Effector memory CD8-positive, alpha-beta T cell (primary cell): ENCODE results near the gene GPR32.
"Not testable (repeated sequence)": the region's sequence is repeated elsewhere in the genome, so short reads cannot be mapped to it uniquely, and the experiment has no call there.

Experiments used
- ATAC-seq: fragments of 150-1000 bp; cut with Tn5 transposase; replicated peaks from 2 replicates; pipeline ENCODE4 v1.10.0; 2021; ENCODE audit warnings: mild to moderate bottlenecking, moderate library complexity
- DNase-seq, 3 experiments: peaks; one replicate each; pipeline ENCODE4 v3.0.0; 2021
- H3K27ac Mint-ChIP-seq, 2 donors: one replicate each; pipeline ENCODE4 v1.8.0; 2022; ENCODE audit warnings: mild to moderate bottlenecking in 2 of 2, mixed read lengths in 2 of 2, moderate library complexity in 2 of 2
- H3K27me3 Mint-ChIP-seq, 2 donors: one replicate each; pipeline ENCODE4 v1.8.0; 2022; ENCODE audit warnings: mixed read lengths in 2 of 2
- H3K36me3 Mint-ChIP-seq: one replicate; pipeline ENCODE4 v1.8.0; 2022; ENCODE audit warnings: mild to moderate bottlenecking, moderate library complexity, mixed read lengths; ENCODE audit not compliant: insufficient read depth
- H3K4me1 Mint-ChIP-seq, 2 donors: one replicate each; pipeline ENCODE4 v1.8.0; 2022; ENCODE audit warnings: low read depth in 2 of 2, mixed read lengths in 2 of 2
- H3K4me3 Mint-ChIP-seq, 2 donors: one replicate each; pipeline ENCODE4 v1.8.0; 2022; ENCODE audit warnings: mild to moderate bottlenecking in 2 of 2, mixed read lengths in 2 of 2, moderate library complexity in 2 of 2
- H3K9me3 Mint-ChIP-seq, 2 donors: one replicate each; pipeline ENCODE4 v1.8.0; 2022; ENCODE audit warnings: mixed read lengths in 2 of 2

GPR32 gene

DNA sequence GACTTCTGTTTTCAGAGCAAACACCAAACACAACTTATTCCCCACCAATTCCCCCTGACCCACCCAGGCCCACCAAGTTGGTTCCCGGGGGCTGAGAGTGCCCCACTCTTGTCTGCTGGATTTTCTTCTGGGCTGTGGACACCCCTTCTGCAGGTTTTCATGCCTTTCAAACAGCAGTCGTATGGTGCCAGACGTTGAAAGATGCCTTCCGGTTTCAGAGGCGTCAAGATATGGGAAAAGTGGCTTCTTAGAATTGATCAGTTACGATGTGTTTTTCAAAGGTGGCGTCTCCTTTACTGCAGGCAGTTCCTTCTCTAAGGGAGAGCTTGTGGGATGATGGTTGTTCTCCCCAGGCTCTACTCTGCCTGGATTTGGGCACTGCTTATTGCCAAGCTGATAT is 34.4 kb upstream of the GPR32 start:
- Mint-ChIP-seq H3K9me3 (no peaks in the 10 kb centered on the region), H3K4me1 (no peaks in the 10 kb centered on the region), H3K36me3 (no peaks in the 10 kb centered on the region), H3K27ac (no peak overlapping the region), H3K27me3 (peaks cover 54 to 90% of the 10 kb centered on the region in 2 donors), H3K4me3 (no peak overlapping the region)
- ATAC-seq = no peak
- DNase-seq = no peak

DNA sequence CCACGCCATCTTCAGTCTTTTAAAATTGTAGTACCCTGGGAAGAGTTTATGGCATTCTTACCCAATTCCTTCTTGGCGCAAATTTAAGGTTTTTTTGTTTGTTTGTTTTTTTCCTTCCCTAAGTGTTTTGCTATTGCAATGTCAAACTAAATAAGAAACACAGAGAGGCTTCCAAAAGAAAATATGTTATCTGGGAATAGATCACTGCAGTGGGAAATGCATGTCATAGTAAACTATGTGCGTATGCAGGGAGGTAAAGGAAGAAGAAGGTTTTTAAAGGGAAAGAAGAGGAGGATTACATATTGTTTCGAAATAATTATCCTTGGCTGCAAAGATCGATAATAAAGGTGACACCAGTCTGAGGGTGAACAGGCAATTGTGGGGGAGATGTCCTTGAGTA is 33.9 kb upstream of the GPR32 start:
- no peaks in the 10 kb centered on the region for H3K9me3 Mint-ChIP-seq
- H3K4me3 Mint-ChIP-seq = no peak overlapping the region
- H3K4me1 Mint-ChIP-seq = no peaks in the 10 kb centered on the region
- no peak overlapping the region for H3K27ac Mint-ChIP-seq
- H3K36me3 Mint-ChIP-seq = no peaks in the 10 kb centered on the region
- DNase-seq = no peak
- ATAC-seq = no peak
- peaks cover 54 to 90% of the 10 kb centered on the region in 2 donors for H3K27me3 Mint-ChIP-seq

DNA sequence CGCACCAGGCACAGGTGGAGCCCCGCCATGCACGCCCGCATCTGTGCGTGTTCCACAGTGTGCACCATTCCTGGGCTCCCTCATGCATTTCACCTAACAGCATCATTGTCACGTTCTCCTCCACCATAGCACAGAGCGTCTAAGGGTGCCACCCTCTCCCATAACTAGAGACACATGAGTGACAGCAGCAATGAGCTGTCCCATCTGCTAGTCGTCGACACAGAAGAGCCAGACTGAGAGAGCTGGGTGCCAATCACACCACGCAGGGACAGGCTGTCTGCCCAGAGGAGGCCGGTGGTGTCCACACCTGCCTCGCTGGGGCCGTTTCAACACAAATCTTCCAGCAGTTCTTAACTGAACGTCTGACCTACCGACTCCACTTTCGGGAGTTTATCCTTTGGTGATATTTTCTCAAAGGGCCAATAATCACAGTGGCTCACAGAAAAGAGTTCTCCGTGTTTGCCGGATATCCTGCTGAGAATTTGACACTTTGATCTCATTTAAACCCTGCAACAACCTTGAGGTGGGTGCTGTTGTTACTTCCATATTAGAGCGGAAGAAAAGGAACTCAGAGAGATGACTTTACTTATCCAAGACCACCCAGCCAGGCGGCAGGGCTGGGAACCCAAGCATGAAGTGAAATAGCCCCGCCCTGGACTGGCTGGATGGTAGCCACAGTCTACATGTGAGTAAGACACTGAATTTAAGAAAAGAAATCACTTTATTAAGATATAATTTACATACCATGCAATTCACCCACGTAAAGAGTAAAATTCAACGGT is 30.9 kb upstream of the GPR32 start:
- Mint-ChIP-seq H3K9me3 (no peaks in the 10 kb centered on the region), H3K4me3 (no peak overlapping the region), H3K27ac (no peak overlapping the region), H3K4me1 (no peaks in the 10 kb centered on the region), H3K27me3 (peaks cover 59 to 79% of the 10 kb centered on the region in 2 donors), H3K36me3 (no peaks in the 10 kb centered on the region)
- DNase-seq (no peak), ATAC-seq (no peak)

DNA sequence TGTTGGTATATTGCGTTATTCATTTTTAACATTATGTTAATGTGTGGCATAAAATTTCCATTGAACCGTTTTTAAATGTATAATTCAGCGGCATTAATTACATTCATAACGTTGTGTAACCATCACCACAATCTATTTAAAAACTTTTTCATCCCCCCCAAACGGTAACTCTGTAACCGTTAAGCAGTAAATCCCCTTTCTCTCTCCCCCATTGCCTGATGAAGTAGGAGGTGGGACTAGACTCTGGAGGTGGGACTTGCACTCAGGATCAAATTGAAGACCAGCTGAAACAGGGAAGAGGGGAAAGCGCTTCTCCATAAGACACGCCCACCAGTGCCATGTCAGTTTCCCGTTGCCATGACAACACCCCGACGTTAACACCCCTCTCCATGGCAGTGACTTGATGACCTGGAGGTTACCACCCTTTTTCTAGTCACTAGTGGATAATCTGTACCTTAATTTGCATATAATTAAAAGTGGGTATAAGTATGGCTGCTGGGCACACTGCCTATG is 30.3 kb upstream of the GPR32 start:
- H3K36me3 Mint-ChIP-seq = no peaks in the 10 kb centered on the region
- no peaks in the 10 kb centered on the region for H3K4me1 Mint-ChIP-seq
- H3K27me3 Mint-ChIP-seq = peaks cover 53 to 73% of the 10 kb centered on the region in 2 donors
- DNase-seq = no peak
- no peak overlapping the region for H3K27ac Mint-ChIP-seq
- no peak for ATAC-seq
- no peaks in the 10 kb centered on the region for H3K9me3 Mint-ChIP-seq
- H3K4me3 Mint-ChIP-seq = no peak overlapping the region

DNA sequence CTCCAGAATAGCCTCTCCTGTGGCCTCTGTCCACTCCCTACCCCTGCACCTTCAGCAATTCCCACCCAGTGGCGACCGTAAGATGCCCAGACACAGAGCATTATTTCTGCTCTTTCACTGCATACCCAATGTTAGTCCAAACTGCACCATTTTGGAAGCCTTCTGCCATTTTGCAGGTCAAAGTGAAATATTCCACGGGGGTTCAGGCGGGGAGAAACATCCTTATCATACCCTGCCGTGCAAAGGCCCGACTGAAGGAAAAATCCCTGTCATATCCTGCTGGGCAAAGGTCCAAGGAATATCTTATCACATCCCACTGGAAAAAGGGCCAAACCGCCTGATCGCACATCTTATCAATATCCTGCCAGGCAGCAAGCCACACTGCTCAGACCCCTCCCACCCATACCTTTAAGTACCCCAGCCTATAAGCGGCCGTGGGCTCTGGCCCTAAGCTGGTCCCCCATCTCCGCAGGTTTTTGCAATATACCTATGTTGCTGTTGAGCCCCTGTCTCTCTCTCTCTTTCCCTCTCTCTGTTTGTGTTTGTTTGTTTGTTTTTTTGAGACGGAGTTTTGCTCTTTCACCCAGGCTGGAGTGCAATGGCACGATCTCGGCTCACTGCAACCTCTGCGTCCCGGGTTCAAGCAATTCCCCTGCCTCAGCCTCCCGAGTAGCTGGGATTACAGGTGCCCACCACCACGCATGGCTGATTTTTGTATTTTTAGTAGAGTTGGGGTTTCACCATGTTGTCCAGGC is 28.9 kb upstream of the GPR32 start:
- Mint-ChIP-seq H3K36me3 (no peaks in the 10 kb centered on the region), H3K27ac (no peak overlapping the region), H3K9me3 (no peaks in the 10 kb centered on the region), H3K4me1 (no peaks in the 10 kb centered on the region), H3K27me3 (peaks cover 39 to 70% of the 10 kb centered on the region in 2 donors), H3K4me3 (no peak overlapping the region)
- DNase-seq = no peak
- ATAC-seq = no peak

DNA sequence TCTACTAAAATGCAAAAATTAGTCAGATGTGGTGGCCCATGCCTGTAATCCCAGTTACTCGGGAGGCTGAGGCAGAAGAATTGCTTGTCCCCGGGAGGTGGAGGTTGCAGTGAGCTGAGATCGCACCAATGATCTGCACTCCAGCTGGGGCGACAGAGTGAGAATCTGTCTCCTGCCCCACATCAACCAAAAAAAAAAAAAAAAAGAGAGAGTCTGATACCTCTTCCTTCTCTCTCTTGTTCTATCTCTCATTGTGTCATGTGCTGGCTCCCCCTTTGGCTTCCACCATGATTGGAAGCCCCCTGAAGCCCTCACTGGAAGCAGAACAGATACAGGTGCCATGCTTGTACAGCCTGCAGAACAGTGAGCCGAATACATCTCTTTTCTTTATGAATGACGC is 26.7 kb upstream of the GPR32 start:
- Mint-ChIP-seq H3K4me3 (no peak overlapping the region), H3K27me3 (peaks cover 29 to 60% of the 10 kb centered on the region in 2 donors), H3K9me3 (no peaks in the 10 kb centered on the region), H3K27ac (no peak overlapping the region), H3K4me1 (no peaks in the 10 kb centered on the region), H3K36me3 (no peaks in the 10 kb centered on the region)
- no peak for DNase-seq
- ATAC-seq = no peak

DNA sequence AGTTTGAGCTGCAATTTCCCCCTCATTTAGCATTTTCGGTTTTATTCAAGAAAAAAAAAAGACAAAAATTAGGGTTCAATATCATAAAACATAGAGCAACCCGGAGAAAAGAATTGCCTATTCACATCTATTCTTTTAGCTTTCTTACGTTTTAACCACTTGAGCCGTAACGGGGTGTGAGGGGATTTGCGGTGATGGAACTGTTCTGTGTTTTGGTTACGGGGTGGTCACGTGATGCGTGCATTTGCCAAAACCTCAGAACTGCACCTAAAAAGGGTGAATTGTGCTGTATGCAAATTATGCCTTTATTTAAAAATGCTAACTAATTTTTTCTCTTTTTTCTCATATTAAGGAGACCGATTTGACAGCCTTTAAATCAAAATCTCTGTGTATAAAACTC is 25.0 kb upstream of the GPR32 start:
- H3K9me3 Mint-ChIP-seq = no peaks in the 10 kb centered on the region
- H3K36me3 Mint-ChIP-seq = no peaks in the 10 kb centered on the region
- no peaks in the 10 kb centered on the region for H3K4me1 Mint-ChIP-seq
- H3K4me3 Mint-ChIP-seq = no peak overlapping the region
- H3K27me3 Mint-ChIP-seq = peaks cover 19 to 43% of the 10 kb centered on the region in 2 donors
- ATAC-seq = no peak
- no peak for DNase-seq
- no peak overlapping the region for H3K27ac Mint-ChIP-seq

DNA sequence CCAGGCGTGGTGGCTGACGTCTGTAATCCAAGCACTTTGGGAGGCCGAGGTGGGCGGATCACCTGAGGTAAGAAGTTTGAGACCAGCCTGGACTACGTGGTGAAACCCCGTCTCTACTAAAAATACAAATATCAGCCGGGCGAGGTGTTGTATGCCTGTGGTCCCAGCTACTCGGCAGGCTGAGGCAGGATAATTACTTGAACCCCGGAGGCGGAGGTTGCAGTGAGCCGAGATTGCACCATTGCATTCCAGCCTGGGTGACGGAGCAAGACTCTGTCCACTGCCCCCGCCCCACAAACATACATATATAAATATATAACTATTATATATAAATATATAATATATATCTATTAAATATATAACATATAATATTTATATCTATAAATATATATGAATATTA is 23.1 kb upstream of the GPR32 start:
- H3K4me1 Mint-ChIP-seq, H3K36me3 Mint-ChIP-seq, H3K27ac Mint-ChIP-seq, ATAC-seq, H3K9me3 Mint-ChIP-seq, H3K4me3 Mint-ChIP-seq, DNase-seq: not testable (repeated sequence)
- H3K27me3 Mint-ChIP-seq = peaks cover 7 to 32% of the 10 kb centered on the region in 2 donors

DNA sequence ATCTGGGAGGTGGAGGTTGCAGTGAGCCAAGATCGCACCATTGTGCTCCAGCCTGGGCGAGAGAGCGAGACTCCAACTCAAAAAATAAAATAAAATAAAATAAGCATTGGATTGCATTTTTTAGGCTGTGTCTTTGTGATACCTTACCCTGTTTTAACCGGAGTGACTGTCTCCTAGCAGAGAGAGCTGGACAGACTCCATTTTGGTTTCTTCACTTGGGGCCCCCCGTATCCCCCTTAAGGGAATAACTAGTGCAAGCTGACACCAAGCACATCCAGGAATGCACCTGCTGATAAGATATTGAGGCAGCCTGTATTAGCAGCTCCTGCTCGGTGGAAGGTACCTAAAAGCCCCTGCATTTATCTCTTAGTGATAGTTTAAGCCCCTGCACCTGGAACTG is 20.8 kb upstream of the GPR32 start:
- peaks cover 7 to 42% of the 10 kb centered on the region in 2 donors for H3K27me3 Mint-ChIP-seq
- no peak overlapping the region for H3K4me3 Mint-ChIP-seq
- H3K27ac Mint-ChIP-seq = no peak overlapping the region
- DNase-seq (no peak), ATAC-seq (no peak)
- no peaks in the 10 kb centered on the region for H3K4me1 Mint-ChIP-seq
- H3K36me3 Mint-ChIP-seq = no peaks in the 10 kb centered on the region
- no peaks in the 10 kb centered on the region for H3K9me3 Mint-ChIP-seq

DNA sequence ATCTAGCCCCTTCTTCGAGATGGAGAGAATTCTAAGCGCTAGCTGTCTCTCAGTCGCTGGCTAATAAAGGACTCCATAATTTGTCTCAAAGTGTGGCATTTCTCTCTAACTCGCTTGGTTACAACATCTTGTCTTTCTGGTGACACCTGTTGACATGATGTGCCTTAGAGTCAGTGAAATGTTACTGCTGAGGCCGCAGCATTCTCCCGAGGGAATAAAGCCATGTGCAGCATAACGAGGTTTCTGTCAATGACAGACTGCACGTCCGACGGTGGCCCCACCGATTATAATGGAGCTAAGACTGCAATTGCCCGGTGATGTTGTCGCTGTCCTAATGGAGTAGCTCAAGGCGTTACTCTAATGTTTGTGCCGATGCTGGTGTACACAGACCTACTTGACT is 20.3 kb upstream of the GPR32 start:
- Mint-ChIP-seq H3K27me3 (peaks cover 12 to 47% of the 10 kb centered on the region in 2 donors), H3K4me1 (no peaks in the 10 kb centered on the region), H3K27ac (no peak overlapping the region), H3K36me3 (no peaks in the 10 kb centered on the region), H3K4me3 (no peak overlapping the region), H3K9me3 (no peaks in the 10 kb centered on the region)
- DNase-seq (no peak), ATAC-seq (no peak)

DNA sequence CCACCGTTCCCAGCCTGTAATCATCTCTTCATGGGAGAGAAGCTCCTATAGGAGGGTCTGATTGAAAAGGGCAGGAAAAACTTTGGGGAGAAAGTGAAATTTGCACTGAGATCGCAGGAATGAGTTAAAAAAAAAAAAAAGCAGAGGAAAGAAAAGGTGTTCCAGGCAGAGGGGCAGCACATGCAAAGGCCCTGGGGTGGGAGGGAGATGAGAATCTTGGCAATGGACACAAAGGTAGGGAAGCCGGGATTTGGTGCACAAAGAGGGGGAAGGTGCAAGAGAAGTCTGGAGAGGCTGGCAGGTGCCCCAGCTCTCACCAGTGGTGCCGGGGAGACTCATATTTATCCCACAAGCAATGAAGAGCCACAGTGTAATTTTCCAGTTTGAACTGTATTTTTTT is 16.4 kb upstream of the GPR32 start:
- no peaks in the 10 kb centered on the region for H3K4me1 Mint-ChIP-seq
- H3K27ac Mint-ChIP-seq = no peak overlapping the region
- no peak overlapping the region for H3K4me3 Mint-ChIP-seq
- ATAC-seq = no peak
- no peak for DNase-seq
- H3K27me3 Mint-ChIP-seq = peaks cover 24 to 56% of the 10 kb centered on the region in 2 donors
- no peaks in the 10 kb centered on the region for H3K36me3 Mint-ChIP-seq
- H3K9me3 Mint-ChIP-seq = no peaks in the 10 kb centered on the region

DNA sequence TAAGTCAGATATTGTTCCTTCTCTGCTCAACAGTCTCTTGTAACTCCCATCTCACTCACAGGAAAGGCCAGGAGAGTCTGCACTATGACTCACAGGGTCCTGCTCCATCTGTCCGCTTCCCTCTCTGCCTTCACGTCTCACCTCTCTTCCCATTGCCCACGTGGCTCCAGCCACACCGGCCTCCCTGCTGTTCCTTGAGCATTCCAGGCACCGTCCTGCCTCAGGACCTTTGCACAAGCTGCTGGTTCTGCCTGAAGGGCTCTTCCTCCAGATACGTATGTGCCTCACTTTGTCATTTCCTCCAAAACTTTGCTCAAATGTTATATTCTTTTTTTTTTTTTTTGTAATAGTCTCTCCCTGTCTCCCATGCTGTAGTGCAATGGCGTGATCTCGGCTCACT is 14.0 kb upstream of the GPR32 start:
- H3K27me3 Mint-ChIP-seq = peaks cover 24 to 60% of the 10 kb centered on the region in 2 donors
- not testable (repeated sequence) for DNase-seq, H3K4me3 Mint-ChIP-seq, H3K36me3 Mint-ChIP-seq, H3K27ac Mint-ChIP-seq, H3K4me1 Mint-ChIP-seq, H3K9me3 Mint-ChIP-seq, ATAC-seq

DNA sequence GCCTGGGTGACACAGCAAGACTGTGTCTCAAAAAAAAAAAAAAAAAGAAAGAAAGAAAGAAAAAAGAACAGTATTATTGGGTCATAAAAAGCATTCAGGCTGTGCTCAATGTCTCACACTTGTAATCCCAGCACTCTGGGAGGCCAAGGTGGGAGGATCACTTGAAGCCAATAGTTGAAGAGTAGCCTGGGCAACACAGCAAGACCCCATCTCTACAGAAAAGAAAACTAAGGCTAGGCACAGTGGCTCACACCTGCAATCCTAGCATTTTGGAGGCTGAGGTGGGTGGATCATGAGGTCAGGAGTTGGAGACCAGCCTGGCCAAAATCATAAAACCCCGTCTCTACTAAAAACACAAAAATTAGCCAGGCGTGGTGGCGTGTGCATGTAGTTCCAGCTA is 12.6 kb upstream of the GPR32 start:
- not testable (repeated sequence) for H3K4me1 Mint-ChIP-seq, H3K27ac Mint-ChIP-seq, ATAC-seq, DNase-seq, H3K4me3 Mint-ChIP-seq, H3K9me3 Mint-ChIP-seq, H3K36me3 Mint-ChIP-seq
- H3K27me3 Mint-ChIP-seq = peaks cover 24 to 54% of the 10 kb centered on the region in 2 donors

DNA sequence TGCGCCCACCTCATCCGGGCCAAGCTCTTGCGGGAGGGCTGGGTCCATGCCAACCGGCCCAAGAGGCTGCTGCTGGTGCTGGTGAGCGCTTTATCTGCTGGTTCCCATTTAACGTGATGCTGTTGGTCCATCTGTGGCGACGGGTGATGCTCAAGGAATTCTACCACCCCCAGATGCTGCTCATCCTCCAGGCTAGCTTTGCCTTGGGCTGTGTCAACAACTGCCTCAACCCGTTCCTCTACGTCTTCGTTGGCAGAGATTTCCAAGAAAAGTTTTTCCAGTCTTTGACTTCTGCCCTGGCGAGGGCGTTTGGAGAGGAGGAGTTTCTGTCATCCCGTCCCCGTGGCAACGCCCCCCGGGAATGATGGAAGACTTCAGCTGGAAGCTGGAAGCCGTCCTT is 11.2 kb upstream of the GPR32 start:
- peaks cover 18 to 45% of the 10 kb centered on the region in 2 donors for H3K27me3 Mint-ChIP-seq
- H3K36me3 Mint-ChIP-seq, H3K27ac Mint-ChIP-seq, H3K9me3 Mint-ChIP-seq, ATAC-seq, DNase-seq, H3K4me1 Mint-ChIP-seq, H3K4me3 Mint-ChIP-seq: not testable (repeated sequence)
